Measurements from ENCODE around the gene EXOSC2. TPM values are rescaled to one million over a fixed set of nuclear protein-coding genes. Genes with fewer than 3 reads are reported as not detected.

EXOSC2 gene
- total RNA-seq, 1 experiment from 2014 or later = 41.5 TPM

GRCh38 chr9:130663258-130663976, 30.2 kb upstream of the EXOSC2 start:
- no peak overlapping the region for H3K27ac ChIP-seq
- H3K27me3 ChIP-seq (replicated peaks) = peaks cover 92% of the 10 kb centered on the region
- DNase-seq (ENCODE audit: low read depth in 1 of 2, low spot score in 2 of 2) = no peak
- H3K9me3 ChIP-seq (replicated peaks) = 0 out of 2 replicates have a peak, but pooled peaks cover 5% of the 10 kb centered on the region
- H3K36me3 ChIP-seq = no peaks in the 10 kb centered on the region
- H3K4me1 ChIP-seq (replicated peaks) = peaks cover 11% of the 10 kb centered on the region
- no peak overlapping the region for H3K4me3 ChIP-seq

GRCh38 chr9:130663977-130664250, 29.7 kb upstream of the EXOSC2 start:
- H3K4me3 ChIP-seq = no peak overlapping the region
- no peak for DNase-seq (ENCODE audit: low read depth in 1 of 2, low spot score in 2 of 2)
- 0 out of 2 replicates have a peak, but pooled peaks cover 2% of the 10 kb centered on the region for H3K9me3 ChIP-seq (replicated peaks)
- H3K36me3 ChIP-seq = no peaks in the 10 kb centered on the region
- no peak overlapping the region for H3K27ac ChIP-seq
- H3K27me3 ChIP-seq (replicated peaks) = peaks cover 87% of the 10 kb centered on the region
- H3K4me1 ChIP-seq (replicated peaks) = peaks cover 11% of the 10 kb centered on the region

GRCh38 chr9:130664251-130665028, 29.1 kb upstream of the EXOSC2 start, which contains the start of gene PRDM12:
PRDM12 (plus strand) TSS chr9:130664594; CDS start chr9:130664654, 60 bp downstream.
- Histone ChIP-seq H3K27ac (no peak within 1 kb of the TSS), H3K9me3 (replicated peaks) (0 out of 2 replicates have a peak, but pooled peaks cover 2% of the 10 kb centered on the region), H3K27me3 (replicated peaks) (peaks cover 82% of the 10 kb centered on the region), H3K4me1 (replicated peaks) (peaks cover 11% of the 10 kb centered on the region), H3K4me3 (no peak within 1 kb of the TSS), H3K36me3 (no peaks in the 10 kb centered on the region)
- no peak for DNase-seq (ENCODE audit: low read depth in 1 of 2, low spot score in 2 of 2)

- H3K27me3 ChIP-seq (replicated peaks) = peaks cover 76% of the 10 kb centered on the region
- H3K9me3 ChIP-seq (replicated peaks) = 0 out of 2 replicates have a peak, but pooled peaks cover 2% of the 10 kb centered on the region
- no peaks in the 10 kb centered on the region for H3K36me3 ChIP-seq
- no peak for DNase-seq (ENCODE audit: low read depth in 1 of 2, low spot score in 2 of 2)
- H3K27ac ChIP-seq = no peak overlapping the region
- no peak overlapping the region for H3K4me3 ChIP-seq
- peaks cover 11% of the 10 kb centered on the region for H3K4me1 ChIP-seq (replicated peaks)
These were observed 28.6 kb upstream of the EXOSC2 start for GRCh38 chr9:130665029-130665430.

GRCh38 chr9:130665431-130666392, 27.9 kb upstream of the EXOSC2 start:
- peaks cover 9% of the 10 kb centered on the region for H3K4me1 ChIP-seq (replicated peaks)
- DNase-seq (ENCODE audit: low read depth in 1 of 2, low spot score in 2 of 2) = no peak
- H3K4me3 ChIP-seq = no peak overlapping the region
- H3K9me3 ChIP-seq (replicated peaks) = 0 out of 2 replicates have a peak, but pooled peaks cover 2% of the 10 kb centered on the region
- H3K36me3 ChIP-seq = no peaks in the 10 kb centered on the region
- H3K27ac ChIP-seq = no peak overlapping the region
- H3K27me3 ChIP-seq (replicated peaks) = peaks cover 69% of the 10 kb centered on the region

- H3K27me3 ChIP-seq (replicated peaks) = peaks cover 61% of the 10 kb centered on the region
- H3K36me3 ChIP-seq = no peaks in the 10 kb centered on the region
- no peak for DNase-seq (ENCODE audit: low read depth in 1 of 2, low spot score in 2 of 2)
- H3K9me3 ChIP-seq (replicated peaks) = 0 out of 2 replicates have a peak, but pooled peaks cover 2% of the 10 kb centered on the region
- H3K4me1 ChIP-seq (replicated peaks) = 0 out of 2 replicates have a peak, but pooled peaks cover 5% of the 10 kb centered on the region
- no peak overlapping the region for H3K4me3 ChIP-seq
- H3K27ac ChIP-seq = no peak overlapping the region
These were observed 27.0 kb upstream of the EXOSC2 start for GRCh38 chr9:130666393-130667119.

GRCh38 chr9:130667120-130667435, 26.5 kb upstream of the EXOSC2 start:
- no peak for DNase-seq (ENCODE audit: low read depth in 1 of 2, low spot score in 2 of 2)
- Histone ChIP-seq H3K36me3 (no peaks in the 10 kb centered on the region), H3K27me3 (replicated peaks) (peaks cover 56% of the 10 kb centered on the region), H3K9me3 (replicated peaks) (0 out of 2 replicates have a peak, but pooled peaks cover 2% of the 10 kb centered on the region), H3K4me3 (no peak overlapping the region), H3K4me1 (replicated peaks) (0 out of 2 replicates have a peak, but pooled peaks cover 5% of the 10 kb centered on the region), H3K27ac (no peak overlapping the region)

GRCh38 chr9:130668196-130668595, 25.4 kb upstream of the EXOSC2 start:
- H3K27me3 ChIP-seq (replicated peaks) = peaks cover 44% of the 10 kb centered on the region
- H3K36me3 ChIP-seq = no peaks in the 10 kb centered on the region
- no peak overlapping the region for H3K27ac ChIP-seq
- no peaks in the 10 kb centered on the region for H3K9me3 ChIP-seq (replicated peaks)
- DNase-seq (ENCODE audit: low read depth in 1 of 2, low spot score in 2 of 2) = no peak
- no peak overlapping the region for H3K4me3 ChIP-seq
- H3K4me1 ChIP-seq (replicated peaks) = 0 out of 2 replicates have a peak, but pooled peaks cover 4% of the 10 kb centered on the region

GRCh38 chr9:130668659-130669058, 24.9 kb upstream of the EXOSC2 start:
- Histone ChIP-seq H3K27me3 (replicated peaks) (peaks cover 40% of the 10 kb centered on the region), H3K4me1 (replicated peaks) (no peaks in the 10 kb centered on the region), H3K4me3 (no peak overlapping the region), H3K27ac (no peak overlapping the region), H3K9me3 (replicated peaks) (no peaks in the 10 kb centered on the region), H3K36me3 (no peaks in the 10 kb centered on the region)
- DNase-seq (ENCODE audit: low read depth in 1 of 2, low spot score in 2 of 2) = no peak

- H3K4me1 ChIP-seq (replicated peaks) = no peaks in the 10 kb centered on the region
- peaks cover 27% of the 10 kb centered on the region for H3K27me3 ChIP-seq (replicated peaks)
- DNase-seq (ENCODE audit: low read depth in 1 of 2, low spot score in 2 of 2) = no peak
- H3K36me3 ChIP-seq = no peaks in the 10 kb centered on the region
- H3K27ac ChIP-seq = no peak overlapping the region
- no peak overlapping the region for H3K4me3 ChIP-seq
- H3K9me3 ChIP-seq (replicated peaks) = no peaks in the 10 kb centered on the region
These were observed 23.6 kb upstream of the EXOSC2 start for GRCh38 chr9:130669965-130670364.

GRCh38 chr9:130670644-130671043, 22.9 kb upstream of the EXOSC2 start:
- peaks cover 22% of the 10 kb centered on the region for H3K27me3 ChIP-seq (replicated peaks)
- H3K36me3 ChIP-seq = no peaks in the 10 kb centered on the region
- H3K27ac ChIP-seq = no peak overlapping the region
- H3K4me3 ChIP-seq = no peak overlapping the region
- no peak for DNase-seq (ENCODE audit: low read depth in 1 of 2, low spot score in 2 of 2)
- H3K9me3 ChIP-seq (replicated peaks) = no peaks in the 10 kb centered on the region
- no peaks in the 10 kb centered on the region for H3K4me1 ChIP-seq (replicated peaks)

GRCh38 chr9:130672466-130672865, 21.1 kb upstream of the EXOSC2 start:
- Histone ChIP-seq H3K27me3 (replicated peaks) (peaks cover 4% of the 10 kb centered on the region; the same call in 1 of the 2 replicates), H3K36me3 (no peaks in the 10 kb centered on the region), H3K9me3 (replicated peaks) (no peaks in the 10 kb centered on the region), H3K4me3 (no peak overlapping the region), H3K27ac (no peak overlapping the region), H3K4me1 (replicated peaks) (no peaks in the 10 kb centered on the region)
- no peak for DNase-seq (ENCODE audit: low read depth in 1 of 2, low spot score in 2 of 2)
